IPS-18a (cell line): ENCODE data around the gene GNG2.

ENCODE experiments used
- H3K27ac ChIP-seq: one replicate; pipeline ENCODE4 v1.5.1; 2013; ENCODE audit warnings: low read length
- H3K27me3 ChIP-seq: one replicate; pipeline ENCODE4 v1.6.1; 2013; ENCODE audit warnings: mild to moderate bottlenecking, low read length; ENCODE audit not compliant: control insufficient read depth, insufficient read depth
- H3K36me3 ChIP-seq: one replicate; pipeline ENCODE4 v1.6.1; 2013; ENCODE audit warnings: low read depth, low read length; ENCODE audit not compliant: control insufficient read depth
- H3K4me1 ChIP-seq: one replicate; pipeline ENCODE4 v1.6.1; 2013; ENCODE audit warnings: low read depth, low read length; ENCODE audit not compliant: control insufficient read depth
- H3K4me3 ChIP-seq: one replicate; pipeline ENCODE4 v1.5.1; 2013; ENCODE audit warnings: low read length
- H3K9ac ChIP-seq: one replicate; pipeline ENCODE4 v1.6.1; 2013; ENCODE audit warnings: mild to moderate bottlenecking, low read length, moderate library complexity
- H3K9me3 ChIP-seq: one replicate; pipeline ENCODE4 v1.6.1; 2013; ENCODE audit warnings: low read depth, low read length; ENCODE audit not compliant: control insufficient read depth

The GNG2 gene

GRCh38 chr14:52000696-52001095 lies 140.3 kb downstream of the GNG2 start:
- H3K27ac ChIP-seq: no peak overlapping the region
- no peaks in the 10 kb centered on the region for H3K9me3 ChIP-seq
- H3K4me3 ChIP-seq: no peak overlapping the region
- H3K9ac ChIP-seq: no peak overlapping the region
- no peaks in the 10 kb centered on the region for H3K4me1 ChIP-seq
- H3K27me3 ChIP-seq: no peaks in the 10 kb centered on the region
- peaks cover 97% of the 10 kb centered on the region for H3K36me3 ChIP-seq

- Histone ChIP-seq H3K27me3 (no peaks in the 10 kb centered on the region), H3K36me3 (peaks cover 100% of the 10 kb centered on the region), H3K9me3 (no peaks in the 10 kb centered on the region), H3K9ac (no peak overlapping the region), H3K4me3 (no peak overlapping the region), H3K4me1 (no peaks in the 10 kb centered on the region), H3K27ac (no peak overlapping the region)
Measured at GRCh38 chr14:52002542-52002941, 142.1 kb downstream of the GNG2 start.

GRCh38 chr14:52003324-52003723 lies 142.9 kb downstream of the GNG2 start:
- no peaks in the 10 kb centered on the region for H3K9me3 ChIP-seq
- H3K4me3 ChIP-seq: no peak overlapping the region
- no peak overlapping the region for H3K9ac ChIP-seq
- no peak overlapping the region for H3K27ac ChIP-seq
- H3K27me3 ChIP-seq: no peaks in the 10 kb centered on the region
- H3K36me3 ChIP-seq: peaks cover 100% of the 10 kb centered on the region
- no peaks in the 10 kb centered on the region for H3K4me1 ChIP-seq

- H3K4me3 ChIP-seq: no peak overlapping the region
- H3K9ac ChIP-seq: no peak overlapping the region
- H3K27me3 ChIP-seq: no peaks in the 10 kb centered on the region
- H3K36me3 ChIP-seq: peaks cover 98% of the 10 kb centered on the region
- no peaks in the 10 kb centered on the region for H3K9me3 ChIP-seq
- H3K4me1 ChIP-seq: no peaks in the 10 kb centered on the region
- no peak overlapping the region for H3K27ac ChIP-seq
Measured at GRCh38 chr14:52005625-52006024, 145.2 kb downstream of the GNG2 start.

GRCh38 chr14:52006361-52006760 lies 145.9 kb downstream of the GNG2 start:
- Histone ChIP-seq H3K9ac (no peak overlapping the region), H3K4me3 (no peak overlapping the region), H3K9me3 (no peaks in the 10 kb centered on the region), H3K27ac (no peak overlapping the region), H3K27me3 (no peaks in the 10 kb centered on the region), H3K36me3 (peaks cover 98% of the 10 kb centered on the region), H3K4me1 (no peaks in the 10 kb centered on the region)

- Histone ChIP-seq H3K27me3 (no peaks in the 10 kb centered on the region), H3K36me3 (peaks cover 94% of the 10 kb centered on the region), H3K9me3 (no peaks in the 10 kb centered on the region), H3K4me1 (no peaks in the 10 kb centered on the region), H3K9ac (no peak overlapping the region), H3K27ac (no peak overlapping the region), H3K4me3 (no peak overlapping the region)
Measured at GRCh38 chr14:52007211-52007610, 146.8 kb downstream of the GNG2 start.

GRCh38 chr14:52007637-52008036 lies 147.2 kb downstream of the GNG2 start:
- H3K27me3 ChIP-seq: no peaks in the 10 kb centered on the region
- no peak overlapping the region for H3K27ac ChIP-seq
- H3K9ac ChIP-seq: no peak overlapping the region
- peaks cover under 1% of the 10 kb centered on the region for H3K4me1 ChIP-seq
- H3K4me3 ChIP-seq: no peak overlapping the region
- no peaks in the 10 kb centered on the region for H3K9me3 ChIP-seq
- H3K36me3 ChIP-seq: peaks cover 90% of the 10 kb centered on the region

- Histone ChIP-seq H3K4me1 (peaks cover 6% of the 10 kb centered on the region), H3K9ac (no peak overlapping the region), H3K27me3 (no peaks in the 10 kb centered on the region), H3K9me3 (no peaks in the 10 kb centered on the region), H3K27ac (no peak overlapping the region), H3K4me3 (no peak overlapping the region), H3K36me3 (peaks cover 85% of the 10 kb centered on the region)
Measured at GRCh38 chr14:52008136-52008535, 147.7 kb downstream of the GNG2 start.

GRCh38 chr14:52010173-52010693 lies 149.8 kb downstream of the GNG2 start:
- H3K4me3 ChIP-seq: no peak overlapping the region
- no peak overlapping the region for H3K27ac ChIP-seq
- H3K4me1 ChIP-seq: peaks cover 11% of the 10 kb centered on the region
- no peaks in the 10 kb centered on the region for H3K27me3 ChIP-seq
- H3K36me3 ChIP-seq: peaks cover 64% of the 10 kb centered on the region
- no peaks in the 10 kb centered on the region for H3K9me3 ChIP-seq
- no peak overlapping the region for H3K9ac ChIP-seq

- Histone ChIP-seq H3K27ac (no peak overlapping the region), H3K36me3 (peaks cover 51% of the 10 kb centered on the region), H3K4me1 (peaks cover 15% of the 10 kb centered on the region), H3K27me3 (no peaks in the 10 kb centered on the region), H3K4me3 (no peak overlapping the region), H3K9me3 (no peaks in the 10 kb centered on the region), H3K9ac (no peak overlapping the region)
Measured at GRCh38 chr14:52011523-52011922, 151.1 kb downstream of the GNG2 start.

- H3K4me3 ChIP-seq: no peak overlapping the region
- no peaks in the 10 kb centered on the region for H3K27me3 ChIP-seq
- H3K9ac ChIP-seq: no peak overlapping the region
- H3K9me3 ChIP-seq: no peaks in the 10 kb centered on the region
- no peak overlapping the region for H3K27ac ChIP-seq
- peaks cover 15% of the 10 kb centered on the region for H3K4me1 ChIP-seq
- peaks cover 40% of the 10 kb centered on the region for H3K36me3 ChIP-seq
Measured at GRCh38 chr14:52012635-52013034, 152.2 kb downstream of the GNG2 start.

- Histone ChIP-seq H3K4me3 (no peak overlapping the region), H3K9ac (no peak overlapping the region), H3K27ac (no peak overlapping the region)
Measured at GRCh38 chr14:52013984-52014600, 153.7 kb downstream of the GNG2 start.

More at GRCh38 chr14:52013984-52014600, 153.7 kb downstream of the GNG2 start:
- Histone ChIP-seq H3K4me1 (peaks cover 15% of the 10 kb centered on the region), H3K9me3 (no peaks in the 10 kb centered on the region), H3K36me3 (peaks cover 26% of the 10 kb centered on the region), H3K27me3 (no peaks in the 10 kb centered on the region)
